B cell (primary cell): ENCODE results near the gene RPL41.

ENCODE experiments used
- CTCF ChIP-seq: fragments of 200-600 bp; IDR thresholded peaks from one replicate; pipeline ENCODE4 v1.8.0; 2022; ENCODE audit warnings: antibody characterized with exemption, mild to moderate bottlenecking
- EZH2 ChIP-seq: IDR thresholded peaks from 2 replicates; pipeline ENCODE4 v1.6.1; 2012; ENCODE audit warnings: borderline replicate concordance, low read depth, mild to moderate bottlenecking, moderate library complexity, low read length; ENCODE audit not compliant: insufficient read depth, poor library complexity, severe bottlenecking

- TF ChIP-seq CTCF (no peak), EZH2 (no peak)
These were observed 45.4 kb downstream of the RPL41 start for GRCh38 chr12:56161690-56162351.
